DMS153 treated with DMSO at 0.1 percent for 48 hours (cell line): Measurements from ENCODE around the gene PPP2R3A.

Experiments used
- DNase-seq: peaks from one replicate; lab custom pipeline; 2025; ENCODE audit not compliant: unreplicated experiment; lab: John Stamatoyannopoulos, UW

The PPP2R3A gene

GRCh38 chr3:136022529-136023263 is 57.2 kb downstream of the PPP2R3A start:
- DNase-seq = no peak

DNA sequence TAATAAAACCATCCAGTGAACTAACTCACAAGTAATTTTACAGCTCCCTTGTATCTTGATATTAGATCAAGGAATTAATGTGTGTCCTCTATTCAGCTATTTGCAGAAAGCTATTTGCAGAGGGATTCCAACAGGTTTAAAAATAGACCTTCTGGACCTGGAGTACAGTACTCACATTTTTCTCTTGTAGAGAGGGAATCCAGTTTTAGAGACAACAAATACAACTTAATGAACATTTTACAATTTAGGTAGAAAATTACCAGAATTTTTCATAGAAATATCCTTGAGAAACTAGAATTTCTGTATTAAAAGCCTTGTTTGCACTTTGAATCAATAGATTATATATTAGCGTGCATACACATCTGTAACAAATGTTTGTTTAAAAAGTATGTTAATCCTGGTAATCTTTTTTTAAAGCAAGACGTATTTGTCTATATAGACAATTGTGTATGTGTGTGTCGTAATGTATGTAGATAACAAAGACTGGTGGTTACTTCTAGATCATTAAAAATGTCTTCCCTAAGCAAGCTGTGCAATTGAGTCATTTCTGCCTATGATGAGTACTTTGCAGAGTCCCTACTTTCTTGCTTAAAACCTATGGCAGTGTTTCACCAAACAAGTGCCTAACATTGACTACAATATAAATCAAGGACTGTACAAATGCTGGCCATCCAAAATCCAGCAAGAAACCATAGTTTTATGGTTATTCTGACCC is 57.9 kb downstream of the PPP2R3A start:
- no peak for DNase-seq

GRCh38 chr3:136036306-136036705 is 70.8 kb downstream of the PPP2R3A start:
- no peak for DNase-seq

DNA sequence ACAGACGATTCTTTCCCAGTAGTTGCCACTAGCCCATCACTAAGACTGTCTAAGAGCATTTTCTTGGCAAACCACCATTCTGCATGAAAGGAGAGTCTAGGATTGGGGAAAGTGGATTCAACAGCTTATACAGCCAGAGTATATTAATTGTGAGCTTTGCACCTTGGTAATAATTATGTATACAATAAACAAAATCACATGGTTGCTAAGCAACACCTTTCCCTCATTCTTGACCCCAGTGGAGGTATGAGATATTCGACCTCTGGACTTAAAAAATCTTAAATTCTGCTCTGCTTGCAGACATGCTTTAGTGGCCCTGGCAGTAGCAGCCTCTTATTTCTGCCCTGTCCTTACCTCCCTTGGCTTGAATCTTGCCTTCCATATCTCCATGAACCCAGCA is 73.1 kb downstream of the PPP2R3A start:
- no peak for DNase-seq

GRCh38 chr3:136042608-136043221 is 77.2 kb downstream of the PPP2R3A start:
- peak; percentile 69 for DNase-seq

DNA sequence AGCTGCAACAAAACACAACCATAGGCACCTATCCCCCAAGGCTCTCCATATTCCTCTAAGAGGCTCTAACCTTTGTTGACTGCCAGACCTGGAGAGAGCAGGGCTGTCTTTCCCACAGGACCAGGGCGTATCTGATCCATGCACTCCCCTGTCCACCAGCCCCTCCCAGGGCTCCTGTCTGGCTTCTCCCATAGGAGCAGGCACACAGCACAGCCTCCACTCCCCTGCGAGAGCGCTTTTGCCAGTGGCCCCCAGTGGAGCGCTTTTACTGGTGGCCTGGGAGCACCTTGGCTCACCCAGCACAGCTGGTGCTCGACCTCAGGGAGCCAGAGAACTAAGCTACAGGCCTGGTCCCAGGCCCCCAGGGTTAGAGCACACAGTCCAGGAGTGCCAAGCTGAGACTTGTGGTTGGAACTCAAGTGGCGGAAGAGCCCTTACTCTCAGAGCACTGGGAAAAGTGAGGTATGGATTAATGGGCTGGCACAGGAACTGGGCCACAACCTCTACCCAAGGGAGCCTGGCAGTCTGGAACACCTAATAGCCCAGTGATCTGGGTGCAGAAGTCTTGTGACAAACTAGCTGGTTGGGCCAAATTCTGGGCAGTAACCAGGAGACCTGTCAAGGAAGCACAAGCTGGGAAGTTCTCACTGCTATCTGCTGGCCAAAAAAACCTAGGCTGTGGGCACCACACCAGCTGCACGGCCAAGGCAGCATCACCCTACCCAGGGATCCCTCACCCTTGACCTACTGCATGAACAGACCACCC is 79.6 kb downstream of the PPP2R3A start:
- DNase-seq = no peak

DNA sequence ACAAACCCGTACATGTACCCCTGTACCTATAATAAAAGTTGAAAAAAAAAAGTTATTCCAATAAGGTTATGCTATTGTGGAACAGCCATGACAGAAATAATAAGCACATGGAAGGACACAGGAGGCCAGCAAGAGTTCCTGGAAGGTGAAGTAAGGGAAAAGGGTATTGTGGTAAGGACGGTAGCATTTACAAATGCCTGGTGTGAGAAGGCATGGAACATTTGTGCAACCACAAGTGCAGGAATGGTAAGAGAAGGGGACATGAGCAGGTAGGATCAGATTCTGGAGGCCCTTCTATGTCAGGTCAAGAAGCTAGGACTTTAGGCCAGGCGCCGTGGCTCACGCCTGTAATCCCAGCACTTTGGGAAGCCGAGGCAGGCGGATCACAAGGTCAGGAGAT is 82.5 kb downstream of the PPP2R3A start:
- no peak for DNase-seq

GRCh38 chr3:136050250-136050649 is 84.7 kb downstream of the PPP2R3A start:
- DNase-seq = no peak

- DNase-seq = no peak
Observed at GRCh38 chr3:136055491-136055890, 90.0 kb downstream of the PPP2R3A start.

DNA sequence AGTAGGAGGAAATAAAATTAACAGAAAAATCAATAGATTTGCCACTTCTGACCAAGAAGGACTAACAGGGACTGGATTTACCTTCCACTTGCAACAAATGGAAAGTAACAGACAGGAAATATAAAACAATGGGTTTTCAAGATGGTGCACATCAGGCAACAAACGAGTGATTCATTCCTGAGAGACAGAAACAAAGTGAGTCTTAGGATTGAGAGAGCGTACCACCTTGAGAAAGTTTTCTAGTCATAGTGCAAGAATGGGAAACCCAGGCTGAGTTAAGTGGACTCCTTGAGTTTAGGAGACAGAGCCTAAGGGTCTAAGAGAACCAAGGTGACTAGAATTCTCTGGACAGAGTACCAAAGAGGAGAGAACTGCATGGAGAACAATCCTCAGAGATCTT is 101.7 kb downstream of the PPP2R3A start:
- no peak for DNase-seq

DNA sequence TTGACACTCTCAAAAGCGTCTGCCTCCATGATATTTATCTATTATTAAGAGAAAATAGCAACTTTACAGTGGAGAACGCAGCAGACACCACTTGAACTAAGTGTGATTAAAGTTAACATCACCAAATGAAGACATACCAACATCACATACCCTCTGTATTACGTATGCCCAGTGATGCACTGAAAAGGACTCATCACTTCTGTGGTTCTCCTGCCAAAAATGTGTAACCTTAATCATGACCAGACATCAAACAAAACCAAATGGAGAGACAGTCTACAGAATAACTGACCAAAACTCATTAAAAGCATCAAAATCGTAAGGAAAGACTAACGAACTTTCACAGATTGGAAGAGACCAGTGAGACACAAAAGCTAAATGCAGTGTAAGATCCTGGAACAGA is 103.2 kb downstream of the PPP2R3A start:
- DNase-seq = no peak

DNA sequence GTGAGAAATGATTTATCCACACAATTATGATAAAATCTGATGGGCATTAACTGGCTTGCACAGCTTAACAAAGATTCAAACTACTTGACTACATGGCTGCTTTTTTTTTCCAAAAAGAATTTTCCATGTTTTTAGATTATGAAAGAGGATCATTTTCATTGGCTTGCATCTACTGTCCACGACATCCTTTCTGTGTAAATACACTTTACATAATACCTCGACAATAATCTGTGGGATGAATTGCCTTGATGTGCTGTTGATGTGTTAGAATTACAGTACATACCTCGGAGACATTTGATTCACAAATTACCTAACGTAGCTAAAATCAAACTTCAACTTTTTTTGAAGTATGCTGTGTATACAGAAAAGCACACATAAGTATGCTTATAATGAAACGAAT is 104.4 kb downstream of the PPP2R3A start:
- no peak for DNase-seq

DNA sequence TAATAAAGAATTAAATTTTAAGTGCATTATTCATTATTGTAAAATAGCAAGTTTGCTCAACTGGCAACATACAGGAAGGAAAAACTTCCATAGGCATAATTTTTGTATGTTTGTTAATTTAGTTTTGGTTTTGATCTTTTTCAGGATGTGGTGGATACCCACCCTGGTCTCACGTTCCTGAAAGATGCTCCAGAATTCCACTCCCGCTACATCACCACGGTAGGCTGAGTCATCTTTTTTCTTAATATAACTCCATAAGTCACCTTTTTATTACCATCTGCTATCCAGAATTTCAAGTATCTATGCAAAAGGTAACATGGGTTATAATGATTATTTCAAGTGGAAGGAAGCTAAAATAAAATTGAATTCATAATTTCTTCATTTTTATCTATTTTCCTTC is 104.8 kb downstream of the PPP2R3A start:
- no peak for DNase-seq

GRCh38 chr3:136070953-136071949 is 105.7 kb downstream of the PPP2R3A start:
- DNase-seq = no peak

DNA sequence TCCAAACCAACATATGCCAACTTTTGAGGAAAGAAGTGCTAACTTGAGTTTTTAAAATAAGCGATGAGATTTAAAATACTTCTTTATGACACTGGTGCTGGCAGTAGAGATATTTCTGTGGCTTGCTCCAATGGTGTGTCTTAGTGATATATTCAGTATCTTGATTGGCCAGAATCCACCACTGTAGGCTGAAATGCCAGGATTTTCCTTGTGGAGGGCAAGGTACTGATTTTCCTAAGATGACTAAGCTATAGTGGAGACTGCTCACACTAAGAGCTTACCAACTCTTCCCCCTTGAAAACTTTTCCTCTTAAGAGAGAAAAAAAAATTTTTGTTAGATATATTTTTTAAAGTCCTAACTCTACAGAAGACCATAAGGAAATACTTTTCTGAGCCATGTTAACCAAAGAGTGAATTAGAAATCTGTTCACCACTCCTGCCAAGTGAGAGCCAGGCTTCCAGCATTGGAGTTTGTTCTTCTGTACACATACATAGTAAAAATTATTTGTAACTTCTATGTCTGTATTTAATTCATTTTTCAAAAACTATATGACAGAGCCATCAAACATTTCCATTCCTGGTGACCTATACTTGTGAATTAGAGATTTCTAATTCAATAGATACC is 109.1 kb downstream of the PPP2R3A start:
- DNase-seq = no peak

- DNase-seq = peak; percentile 67
Observed at GRCh38 chr3:136075218-136075808, 109.8 kb downstream of the PPP2R3A start.

DNA sequence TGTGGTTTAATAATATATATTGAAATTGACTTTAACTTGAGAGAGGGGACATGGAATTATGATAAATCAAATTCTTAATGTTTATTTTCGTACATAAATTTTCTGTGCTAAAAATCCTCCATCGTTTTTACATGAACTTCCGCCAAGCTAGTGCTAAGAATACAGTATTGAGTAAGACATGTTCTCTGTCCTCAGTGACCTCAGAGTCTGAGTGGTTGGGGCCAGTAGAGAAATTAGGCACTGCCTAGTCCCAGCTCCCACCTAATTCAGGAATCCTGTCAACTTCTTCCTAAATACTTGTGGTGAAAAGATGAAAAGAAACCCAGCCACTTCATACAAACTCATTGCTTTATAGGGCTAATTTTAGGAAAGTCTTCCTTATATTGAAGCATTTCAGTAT is 110.3 kb downstream of the PPP2R3A start:
- no peak for DNase-seq

- DNase-seq = peak; percentile 24
Observed at GRCh38 chr3:136078421-136079364, 113.2 kb downstream of the PPP2R3A start.
